ENCODE results near the gene GTPBP2.
A peak's percentile ranks its signal among the peaks of the same experiment; 100 is the strongest.
"Not testable (repeated sequence)": the region's sequence is repeated elsewhere in the genome, so short reads cannot be mapped to it uniquely, and the experiment has no call there.

Gene GTPBP2

DNA sequence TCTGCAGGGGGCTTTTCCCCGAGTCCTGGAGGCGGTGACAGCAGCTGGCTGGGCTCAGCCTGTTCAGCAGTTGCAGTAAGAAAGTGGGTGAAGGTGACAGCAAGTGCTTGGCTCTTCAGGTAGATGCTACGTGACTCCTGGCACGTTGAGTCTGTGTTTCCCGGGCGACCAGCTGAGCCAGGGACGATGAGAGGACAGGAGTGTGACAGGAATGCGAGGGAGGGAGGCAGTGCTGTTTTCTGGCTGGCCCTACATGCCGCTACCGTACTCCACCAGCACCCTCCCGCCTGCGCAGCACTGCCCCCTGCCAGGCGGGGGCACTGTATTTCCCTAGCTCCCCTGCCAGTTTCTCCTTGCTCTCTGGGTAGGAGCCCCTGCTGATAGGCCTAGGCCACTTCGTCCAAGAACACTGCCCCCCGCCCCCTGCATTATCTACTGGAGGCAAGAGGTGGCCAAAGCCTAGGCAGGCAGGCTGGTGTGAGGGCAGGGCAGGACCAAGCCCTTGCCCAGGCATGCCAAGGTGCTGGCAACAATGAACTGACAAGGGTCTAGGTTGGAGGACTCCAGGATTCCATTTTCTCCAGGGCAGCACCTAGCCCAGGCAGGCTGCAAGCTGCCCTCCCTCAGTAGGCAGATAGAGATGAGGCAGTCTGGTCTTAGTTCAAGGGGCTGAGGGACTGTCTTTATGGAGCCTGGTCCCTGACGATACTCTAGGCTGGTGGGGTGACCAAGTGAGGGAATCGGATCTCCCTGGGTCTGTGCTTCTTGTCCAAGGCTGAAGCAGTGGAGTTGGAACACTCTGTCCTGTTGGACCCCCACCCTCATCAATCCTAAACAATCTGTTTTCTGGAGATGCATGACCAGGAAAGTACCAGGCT lies 39.3 kb upstream of the GTPBP2 start:
- Mint-ChIP-seq H3K27me3 (peaks cover 16% of the 10 kb centered on the region), H3K9me3 (no peaks in the 10 kb centered on the region), H3K4me1 (peaks cover 44% of the 10 kb centered on the region), H3K4me3 (peak overlapping the region; percentile 41), H3K27ac (peak overlapping the region; percentile 71), H3K36me3 (peaks cover 22% of the 10 kb centered on the region)
- DNase-seq = peak; percentile 63
- CTCF ChIA-PET = interaction anchor here (0.8 to 6.4 kb wide), 30 partner anchors 9 to 411 kb away, joined by 3 to 43 read pairs (median 6); partner anchors contain the start of genes MRPS18A, RSPH9 and VEGFA

DNA sequence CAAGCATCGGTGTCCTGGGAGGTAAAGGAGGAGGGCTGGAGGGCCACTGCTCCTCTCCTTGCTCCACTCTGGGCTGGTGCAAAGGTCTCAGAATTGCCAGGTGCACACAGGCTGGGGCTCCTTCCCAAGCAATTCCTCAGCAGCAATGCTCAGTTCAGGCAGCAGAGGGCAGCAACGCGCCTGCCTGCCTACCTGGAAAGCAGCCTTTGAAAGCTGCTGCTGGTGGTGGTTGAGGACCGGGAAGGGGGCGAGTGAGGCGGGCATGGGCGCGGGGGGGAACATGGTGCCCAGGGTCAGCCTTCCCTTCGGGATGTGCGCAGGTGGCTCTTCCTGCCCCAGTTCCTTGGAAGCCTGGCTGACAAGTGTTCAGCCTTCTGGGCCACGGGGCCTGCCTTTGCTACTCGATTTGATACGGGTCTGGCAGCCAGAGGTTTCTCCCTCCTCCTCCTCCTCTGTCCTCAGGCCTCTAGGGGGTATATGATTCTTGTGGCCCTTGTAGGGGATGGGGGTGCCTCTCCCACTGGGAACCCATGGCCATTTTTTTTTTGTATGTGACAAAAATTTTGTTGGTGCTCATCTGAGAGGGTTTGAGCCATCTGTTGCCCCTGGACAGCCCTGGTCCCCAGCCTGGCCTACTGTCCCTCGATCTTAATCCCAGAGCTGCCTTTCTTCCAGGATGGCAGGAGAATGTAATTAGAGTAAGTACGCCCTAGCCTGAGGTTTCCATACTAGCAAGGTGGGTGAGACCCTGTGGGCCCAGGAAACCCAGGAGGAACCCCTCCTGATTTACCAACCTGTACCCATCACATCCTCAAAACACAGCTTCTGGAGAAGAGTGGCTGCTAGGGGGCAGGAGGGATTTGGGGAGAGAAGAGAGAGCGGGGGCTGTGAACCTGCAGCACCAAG lies 38.4 kb upstream of the GTPBP2 start:
- Mint-ChIP-seq H3K9me3 (no peaks in the 10 kb centered on the region), H3K27me3 (peaks cover 16% of the 10 kb centered on the region), H3K4me1 (peaks cover 46% of the 10 kb centered on the region), H3K36me3 (peaks cover 17% of the 10 kb centered on the region), H3K27ac (peak overlapping the region; percentile 71), H3K4me3 (peak overlapping the region; percentile 41)
- DNase-seq = peak; percentile 88
- CTCF ChIA-PET = interaction anchor here (0.6 to 6.4 kb wide), 35 partner anchors 10 to 412 kb away, joined by 3 to 43 read pairs (median 6); partner anchors contain the start of genes MRPS18A, RSPH9 and VEGFA

DNA sequence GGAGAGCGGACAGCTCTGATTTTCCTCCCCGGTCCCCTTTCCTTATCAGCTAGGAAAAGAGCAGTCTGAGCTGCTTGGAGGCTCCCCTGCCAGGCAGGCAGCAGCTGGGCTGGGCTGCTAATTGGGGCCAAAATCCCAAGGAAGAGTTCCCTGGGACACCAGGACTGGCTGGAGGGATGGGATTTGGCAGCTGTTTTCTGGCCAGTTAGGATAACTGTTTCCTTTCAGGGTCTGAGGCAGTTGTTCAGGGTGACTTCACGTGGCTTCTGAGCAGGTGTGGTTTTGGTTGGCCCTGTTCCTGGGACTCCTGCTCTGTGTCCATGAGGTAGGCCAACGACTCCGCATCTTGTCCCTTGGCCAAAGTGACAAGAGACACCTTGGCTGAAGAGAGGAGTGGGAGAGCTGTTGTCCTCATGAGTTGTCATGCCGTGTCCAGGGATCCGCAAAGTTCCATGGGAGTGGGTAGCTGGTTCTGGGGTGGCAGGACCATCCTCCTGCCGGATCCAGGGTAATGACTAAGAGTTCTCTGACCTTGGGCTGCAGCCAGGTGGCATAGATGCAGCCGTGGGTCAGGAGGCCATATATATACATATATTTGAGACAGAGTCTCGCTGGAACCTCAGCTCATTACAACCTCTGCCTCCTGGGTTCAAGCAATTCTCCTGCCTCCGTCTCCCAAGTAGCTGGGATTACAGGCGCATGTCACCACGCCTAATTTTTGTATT lies 37.3 kb upstream of the GTPBP2 start:
- Mint-ChIP-seq H3K4me1 (peaks cover 53% of the 10 kb centered on the region), H3K4me3 (no peak overlapping the region), H3K9me3 (no peaks in the 10 kb centered on the region), H3K36me3 (peaks cover 14% of the 10 kb centered on the region), H3K27ac (no peak overlapping the region), H3K27me3 (peaks cover 16% of the 10 kb centered on the region)
- no peak for DNase-seq
- CTCF ChIA-PET = interaction anchor here (0.8 to 6.4 kb wide), 23 partner anchors 10 to 413 kb away, joined by 3 to 43 read pairs (median 7); partner anchors contain the start of genes MAD2L1BP, MRPS18A and VEGFA

DNA sequence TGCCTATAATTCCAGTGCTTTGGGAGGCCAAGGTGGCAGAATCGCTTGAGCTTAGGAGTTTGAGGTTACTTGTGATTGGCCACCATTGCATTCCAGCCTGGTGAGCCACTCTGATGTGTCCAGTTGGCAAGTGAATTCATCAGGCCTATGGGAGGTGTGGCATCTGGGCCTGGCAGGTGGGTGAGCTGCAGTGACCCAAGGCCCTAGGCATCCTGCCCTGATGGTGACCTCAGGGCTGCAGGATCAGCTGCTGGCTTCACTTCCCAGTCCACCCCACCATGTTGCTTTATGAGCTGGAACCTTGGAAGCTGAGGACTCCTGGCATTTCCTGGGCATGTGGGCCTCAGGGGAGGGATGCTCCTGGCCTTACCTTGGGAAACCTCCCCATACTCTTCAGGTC lies 36.3 kb upstream of the GTPBP2 start:
- H3K9me3 Mint-ChIP-seq = peaks cover 2% of the 10 kb centered on the region
- no peak overlapping the region for H3K27ac Mint-ChIP-seq
- CTCF ChIA-PET = interaction anchor here (1.0 to 6.4 kb wide), 11 partner anchors 12 to 414 kb away, joined by 3 to 43 read pairs (median 4); partner anchors contain the start of genes MRPS18A and VEGFA

DNA sequence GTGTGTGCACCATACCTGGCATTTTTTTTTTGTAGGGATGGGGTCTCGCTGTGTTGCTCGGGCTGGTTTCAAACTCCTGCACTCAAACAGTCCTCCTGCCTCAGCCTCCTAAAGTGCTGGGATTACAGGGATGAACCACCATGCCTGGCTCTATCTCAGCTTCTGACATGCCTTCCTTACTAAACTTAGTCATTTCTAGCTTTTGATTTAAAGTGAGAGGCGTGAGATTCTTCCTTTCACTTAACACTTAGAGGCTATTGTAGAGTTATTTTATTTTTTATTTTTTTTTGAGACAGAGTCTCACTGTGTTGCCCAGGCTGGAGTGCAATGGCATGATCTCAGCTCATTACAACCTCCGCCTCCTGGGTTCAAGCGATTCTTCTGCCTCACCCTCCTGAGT lies 33.9 kb upstream of the GTPBP2 start:
- not testable (repeated sequence) for H3K27ac Mint-ChIP-seq, H3K36me3 Mint-ChIP-seq, DNase-seq, H3K4me3 Mint-ChIP-seq, H3K9me3 Mint-ChIP-seq
- peaks cover 16% of the 10 kb centered on the region for H3K27me3 Mint-ChIP-seq
- H3K4me1 Mint-ChIP-seq = peaks cover 29% of the 10 kb centered on the region
- CTCF ChIA-PET = interaction anchor here (1.2 to 1.3 kb wide), 2 partner anchors 33 to 96 kb away, joined by 3 read pairs; no protein-coding TSS in a partner anchor

More for the DNA sequence above, 36.3 kb upstream of the GTPBP2 start:
- no peak for DNase-seq
- Mint-ChIP-seq H3K4me1 (peaks cover 49% of the 10 kb centered on the region), H3K27me3 (peaks cover 16% of the 10 kb centered on the region), H3K36me3 (peaks cover 4% of the 10 kb centered on the region), H3K4me3 (no peak overlapping the region)

DNA sequence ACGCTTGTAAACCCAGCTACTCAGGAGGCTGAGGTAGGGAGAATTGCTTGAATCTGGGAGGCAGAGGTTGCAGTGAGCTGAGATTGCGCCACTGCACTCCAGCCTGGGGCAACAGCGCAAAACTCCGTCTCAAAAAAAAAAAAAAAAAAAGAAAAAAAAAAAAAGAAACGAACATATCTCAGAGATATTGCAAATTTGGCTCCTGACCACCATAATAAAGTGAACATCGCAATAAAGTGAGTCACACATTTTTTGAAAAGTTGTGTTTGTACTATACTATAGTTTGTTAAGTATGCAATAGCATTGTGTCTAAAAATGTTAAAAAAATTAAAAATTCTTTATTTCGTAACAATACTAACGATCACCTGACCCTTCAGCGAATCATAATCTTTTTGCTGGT lies 29.1 kb upstream of the GTPBP2 start:
- no peak for DNase-seq

DNA sequence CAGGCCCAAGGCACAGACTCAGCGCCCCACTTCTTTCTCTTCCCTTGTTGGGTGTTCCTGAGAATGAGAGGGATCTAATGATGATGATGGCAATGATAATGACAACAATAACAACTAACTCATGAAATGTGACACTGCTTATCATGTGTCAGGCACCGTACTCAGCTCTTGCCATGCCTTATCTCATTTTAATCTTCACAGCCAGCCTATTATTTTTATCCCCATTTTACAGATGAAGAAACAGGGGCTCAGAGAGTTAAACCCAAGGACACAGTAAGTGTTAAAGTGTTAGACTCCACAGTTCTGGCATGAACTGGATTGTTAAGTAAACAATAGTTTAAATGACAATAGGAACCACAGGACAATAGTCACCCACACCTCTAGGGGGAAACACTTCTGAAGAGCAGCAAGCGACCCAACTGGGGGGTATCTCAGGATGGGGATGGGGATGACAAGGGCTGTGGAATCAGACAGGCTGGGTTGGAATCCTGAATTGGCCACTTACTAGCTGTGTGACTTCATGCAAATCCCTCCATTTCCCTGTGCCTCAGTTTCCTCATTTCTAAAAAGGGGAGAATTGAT lies 28.2 kb upstream of the GTPBP2 start:
- DNase-seq = no peak
- Mint-ChIP-seq H3K9me3 (peaks cover 2% of the 10 kb centered on the region), H3K4me1 (peaks cover 15% of the 10 kb centered on the region), H3K27me3 (peaks cover 11% of the 10 kb centered on the region), H3K27ac (no peak overlapping the region), H3K4me3 (no peak overlapping the region), H3K36me3 (no peaks in the 10 kb centered on the region)
- CTCF ChIA-PET = interaction anchor here (1.4 to 1.6 kb wide), 2 partner anchors 10 to 11 kb away, joined by 4 to 7 read pairs; no protein-coding TSS in a partner anchor

More for the DNA sequence above, 29.1 kb upstream of the GTPBP2 start:
- H3K27me3 Mint-ChIP-seq = peaks cover 11% of the 10 kb centered on the region
- no peak overlapping the region for H3K27ac Mint-ChIP-seq
- no peak overlapping the region for H3K4me3 Mint-ChIP-seq
- CTCF ChIA-PET = no interaction called here
- no peaks in the 10 kb centered on the region for H3K36me3 Mint-ChIP-seq
- H3K9me3 Mint-ChIP-seq = peaks cover 2% of the 10 kb centered on the region
- peaks cover 18% of the 10 kb centered on the region for H3K4me1 Mint-ChIP-seq

DNA sequence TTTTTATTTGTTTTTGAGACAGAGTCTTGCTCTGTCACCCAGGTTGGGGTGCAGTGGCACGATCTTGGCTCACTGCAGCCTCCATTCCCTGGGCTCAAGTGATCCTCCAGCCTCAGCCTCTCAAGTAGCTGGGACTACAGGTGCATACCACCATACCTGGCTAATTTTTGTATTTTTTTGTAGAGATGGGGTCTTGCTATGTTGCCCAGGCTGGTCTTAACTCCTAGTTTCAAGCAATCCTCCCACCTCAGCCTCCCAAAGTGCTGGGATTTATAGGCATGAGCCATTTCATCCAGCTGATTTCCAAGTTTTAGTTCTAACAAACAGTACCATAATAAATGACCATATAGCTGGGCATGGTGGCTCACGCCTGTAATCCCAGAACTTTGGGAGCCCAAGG lies 23.8 kb upstream of the GTPBP2 start:
- not testable (repeated sequence) for H3K27ac Mint-ChIP-seq, H3K9me3 Mint-ChIP-seq, H3K4me3 Mint-ChIP-seq, H3K36me3 Mint-ChIP-seq, H3K4me1 Mint-ChIP-seq, DNase-seq
- CTCF ChIA-PET = interaction anchor here (1.9 to 3.3 kb wide), 2 partner anchors 7 to 14 kb away, joined by 4 to 27 read pairs; no protein-coding TSS in a partner anchor
- peaks cover 15% of the 10 kb centered on the region for H3K27me3 Mint-ChIP-seq

- Mint-ChIP-seq H3K27me3 (peaks cover 8% of the 10 kb centered on the region), H3K4me3 (no peak overlapping the region), H3K36me3 (no peaks in the 10 kb centered on the region), H3K9me3 (no peaks in the 10 kb centered on the region), H3K27ac (no peak overlapping the region), H3K4me1 (peaks cover 12% of the 10 kb centered on the region)
- no peak for DNase-seq
- CTCF ChIA-PET = interaction anchor here (1.4 kb wide), 1 partner anchor 19 kb away, joined by 5 read pairs; no protein-coding TSS in a partner anchor
Observed at GRCh38 chr6:43648248-43648647, 19.2 kb upstream of the GTPBP2 start.

GRCh38 chr6:43647613-43648012 lies 18.5 kb upstream of the GTPBP2 start:
- Mint-ChIP-seq H3K36me3 (peaks cover 3% of the 10 kb centered on the region), H3K9me3 (no peaks in the 10 kb centered on the region), H3K4me1 (peaks cover 12% of the 10 kb centered on the region), H3K27me3 (peaks cover 8% of the 10 kb centered on the region), H3K4me3 (no peak overlapping the region), H3K27ac (no peak overlapping the region)
- CTCF ChIA-PET = interaction anchor here (1.2 to 1.4 kb wide), 2 partner anchors 20 to 524 kb away, joined by 3 to 5 read pairs; no protein-coding TSS in a partner anchor
- DNase-seq = no peak

GRCh38 chr6:43645613-43645964 lies 16.5 kb upstream of the GTPBP2 start:
- H3K4me1 Mint-ChIP-seq = peaks cover 16% of the 10 kb centered on the region
- peaks cover 8% of the 10 kb centered on the region for H3K27me3 Mint-ChIP-seq
- H3K9me3 Mint-ChIP-seq = no peaks in the 10 kb centered on the region
- peak overlapping the region; percentile 65 for H3K4me3 Mint-ChIP-seq
- H3K27ac Mint-ChIP-seq = peak overlapping the region; percentile 50
- DNase-seq = no peak
- CTCF ChIA-PET = interaction anchor here (1.0 to 2.8 kb wide), 4 partner anchors 8 to 434 kb away, joined by 3 to 12 read pairs (median 4); no protein-coding TSS in a partner anchor
- H3K36me3 Mint-ChIP-seq = peaks cover 15% of the 10 kb centered on the region

GRCh38 chr6:43644940-43645612 lies 16.0 kb upstream of the GTPBP2 start, which contains the start of gene RSPH9:
Gene RSPH9 (plus strand): TSS chr6:43645036. CDS start chr6:43645099, 63 bp downstream.
- Mint-ChIP-seq H3K9me3 (no peaks in the 10 kb centered on the region), H3K27me3 (peaks cover 8% of the 10 kb centered on the region), H3K27ac (peak within 1 kb of the TSS; percentile 50), H3K36me3 (peaks cover 20% of the 10 kb centered on the region), H3K4me1 (peaks cover 22% of the 10 kb centered on the region), H3K4me3 (peak within 1 kb of the TSS; percentile 65)
- peak; percentile 79 for DNase-seq
- CTCF ChIA-PET = interaction anchor here (1.0 to 2.8 kb wide), 4 partner anchors 9 to 434 kb away, joined by 3 to 12 read pairs (median 4); no protein-coding TSS in a partner anchor
